Fibroblast of the aortic adventitia (primary cell): ENCODE results near the gene SLK. TPM values are rescaled to one million over a fixed set of nuclear protein-coding genes. Genes with fewer than 3 reads are reported as not detected.

Experiments
- DNase-seq: peaks from one replicate; pipeline ENCODE4 v3.0.0-alpha.2; 2010; ENCODE audit warnings: low read depth
- H3K4me3 ChIP-seq: 2 replicates; pipeline ENCODE4 v1.5.1; 2011; ENCODE audit warnings: low read depth, mild to moderate bottlenecking, control low read depth, low read length, moderate library complexity
- CTCF ChIP-seq: IDR thresholded peaks from 2 replicates; pipeline ENCODE4 v1.5.1; 2011; ENCODE audit warnings: mild to moderate bottlenecking, low read length, control low read depth, inconsistent platforms; ENCODE audit not compliant: insufficient read depth
- total RNA-seq: library from RNA; depleted of rRNA; stranded (reverse); fragments of >200 nt; gene quantifications from 2 replicates; pipeline ENCODE4 v1.2.3, GENCODE V29; 2012; ENCODE audit warnings: low replicate concordance

SLK gene
- total RNA-seq, 1 donor: 81.3 TPM

- TF ChIP-seq CTCF: no peak
- no peak for DNase-seq
- no peak overlapping the region for H3K4me3 ChIP-seq
These were observed 36.1 kb upstream of the SLK start for GRCh38 chr10:103930881-103931280.

- no peak for DNase-seq
- TF ChIP-seq CTCF: no peak
- H3K4me3 ChIP-seq: no peak overlapping the region
These were observed 35.3 kb upstream of the SLK start for GRCh38 chr10:103931603-103932002.

GRCh38 chr10:103932271-103932670 is 34.7 kb upstream of the SLK start:
- DNase-seq: no peak
- no peak overlapping the region for H3K4me3 ChIP-seq
- TF ChIP-seq CTCF: no peak

- TF ChIP-seq CTCF: no peak
- no peak overlapping the region for H3K4me3 ChIP-seq
- DNase-seq: no peak
These were observed 34.0 kb upstream of the SLK start for GRCh38 chr10:103932971-103933370.

GRCh38 chr10:103933557-103934121 is 33.3 kb upstream of the SLK start:
- no peak for TF ChIP-seq CTCF
- DNase-seq: no peak
- no peak overlapping the region for H3K4me3 ChIP-seq

GRCh38 chr10:103934308-103934707 is 32.6 kb upstream of the SLK start:
- TF ChIP-seq CTCF: no peak
- H3K4me3 ChIP-seq: no peak overlapping the region
- no peak for DNase-seq

GRCh38 chr10:103936022-103936421 is 30.9 kb upstream of the SLK start:
- no peak for TF ChIP-seq CTCF
- no peak for DNase-seq
- no peak overlapping the region for H3K4me3 ChIP-seq
